ENCODE results near the gene REEP5. TPM values are rescaled to one million over a fixed set of nuclear protein-coding genes. Genes with fewer than 3 reads are reported as not detected.

The REEP5 gene
- total and polyA plus RNA-seq, 2 of the 8 experiments (the other 6 are each of a cell fraction or from before 2014, with no cell fraction given): 58.3 to 94.3 TPM

- TF ChIP-seq SP1 (IDR thresholded peaks at IDR 0.05; ENCODE audit: low read depth, low read length) (no peak), KDM1A (IDR thresholded peaks at IDR 0.05; ENCODE audit: borderline replicate concordance, low read length) (no peak), TCF12 (IDR thresholded peaks at IDR 0.05; ENCODE audit: low read depth, low read length) (no peak), SIN3A (conservative IDR thresholded peaks at IDR 0.05 in 1 of 2, IDR thresholded peaks at IDR 0.05 in 1 of 2; ENCODE audit: low read depth in 1 of 2, low read length in 2 of 2) (no peak), EP300 (IDR thresholded peaks at IDR 0.05; ENCODE audit: borderline replicate concordance in 1 of 2, low read depth in 2 of 2, low read length in 2 of 2) (no peak)
Measured at GRCh38 chr5:112910529-112910928, 11.5 kb downstream of the REEP5 start (continued).
